ENCODE measurements around the gene SPO11.

SPO11 gene

DNA sequence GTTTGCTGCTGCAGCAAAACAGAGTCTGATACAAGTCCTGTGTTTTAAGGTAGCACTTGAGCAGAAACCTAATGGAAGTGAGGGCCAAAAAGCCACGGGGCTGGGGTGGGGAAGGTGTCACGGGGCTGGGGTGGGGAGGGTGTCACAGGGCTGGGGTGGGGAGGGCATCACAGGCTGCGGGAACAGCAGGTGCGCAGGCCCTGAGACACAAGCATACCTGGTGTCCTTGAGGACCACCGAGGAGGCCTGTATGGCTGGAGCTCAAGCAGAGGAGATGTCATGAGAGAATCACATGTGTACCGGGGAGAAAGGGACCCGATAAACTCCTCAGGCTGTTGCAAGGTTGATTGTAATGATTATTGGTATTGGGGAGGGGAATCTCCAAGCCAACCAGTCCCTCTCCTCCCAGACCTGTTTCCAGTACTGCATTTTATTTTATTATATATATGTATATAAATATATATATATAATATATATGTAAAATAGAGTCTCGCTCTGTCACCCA, 13.6 kb upstream of the SPO11 start:
- no peak for DNase-seq (ENCODE audit: low read depth)
- TF ChIP-seq CTCF (IDR thresholded peaks at IDR 0.05; ENCODE audit: control insufficient read depth, extremely low read depth, insufficient read depth), result no peak

DNA sequence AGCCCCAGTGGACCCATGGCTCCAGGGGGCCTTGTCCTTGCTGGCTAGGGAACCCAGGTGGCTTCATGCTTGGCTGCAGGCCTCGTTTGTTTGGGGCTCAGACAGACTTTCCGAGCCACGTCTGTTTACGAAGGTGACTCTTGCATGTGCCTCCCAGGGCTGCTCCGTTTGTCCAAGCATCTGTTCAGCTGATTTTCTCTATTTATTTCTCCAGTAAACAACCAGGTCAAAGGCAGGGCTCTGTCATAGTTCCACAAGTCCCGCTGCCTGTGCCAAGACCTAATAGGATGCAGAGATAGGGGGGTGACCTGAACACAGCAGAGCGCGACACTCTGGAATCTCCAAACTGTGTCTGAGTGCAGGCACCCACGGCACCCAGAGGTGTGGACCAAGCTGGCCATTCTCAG, 12.8 kb upstream of the SPO11 start:
- TF ChIP-seq CTCF (IDR thresholded peaks at IDR 0.05; ENCODE audit: control insufficient read depth, extremely low read depth, insufficient read depth), result no peak
- H3K4me3 ChIP-seq (ENCODE audit: low read depth, low read length), result no peak overlapping the region
- no peak for DNase-seq (ENCODE audit: low read depth)

More for the DNA sequence above, 13.6 kb upstream of the SPO11 start:
- no peak overlapping the region for H3K4me3 ChIP-seq (ENCODE audit: low read depth, low read length)

DNA sequence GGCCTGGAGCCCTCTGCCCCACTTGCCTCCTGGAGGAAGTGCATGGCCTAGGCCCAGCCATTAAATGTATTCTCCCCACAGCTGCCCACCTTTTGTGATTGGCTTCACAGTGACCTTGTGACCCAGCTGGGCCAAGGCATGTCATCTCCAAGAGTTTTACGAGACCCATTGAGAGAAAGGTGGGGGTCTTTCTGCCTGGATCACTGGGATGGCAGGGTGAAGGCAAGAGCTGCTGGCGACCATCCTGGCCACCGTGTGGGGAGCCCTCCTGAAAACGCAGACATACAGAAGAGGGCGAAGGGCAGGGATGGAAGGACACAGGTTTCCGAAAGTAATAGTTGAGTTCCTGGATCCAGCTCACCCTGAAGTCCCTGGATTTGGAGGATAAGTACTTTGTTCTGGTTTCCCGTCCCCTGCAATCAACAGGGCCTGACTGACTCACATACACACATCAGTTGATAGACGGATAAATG, 12.3 kb upstream of the SPO11 start:
- no peak for TF ChIP-seq CTCF (IDR thresholded peaks at IDR 0.05; ENCODE audit: control insufficient read depth, extremely low read depth, insufficient read depth)
- no peak overlapping the region for H3K4me3 ChIP-seq (ENCODE audit: low read depth, low read length)
- no peak for DNase-seq (ENCODE audit: low read depth)

DNA sequence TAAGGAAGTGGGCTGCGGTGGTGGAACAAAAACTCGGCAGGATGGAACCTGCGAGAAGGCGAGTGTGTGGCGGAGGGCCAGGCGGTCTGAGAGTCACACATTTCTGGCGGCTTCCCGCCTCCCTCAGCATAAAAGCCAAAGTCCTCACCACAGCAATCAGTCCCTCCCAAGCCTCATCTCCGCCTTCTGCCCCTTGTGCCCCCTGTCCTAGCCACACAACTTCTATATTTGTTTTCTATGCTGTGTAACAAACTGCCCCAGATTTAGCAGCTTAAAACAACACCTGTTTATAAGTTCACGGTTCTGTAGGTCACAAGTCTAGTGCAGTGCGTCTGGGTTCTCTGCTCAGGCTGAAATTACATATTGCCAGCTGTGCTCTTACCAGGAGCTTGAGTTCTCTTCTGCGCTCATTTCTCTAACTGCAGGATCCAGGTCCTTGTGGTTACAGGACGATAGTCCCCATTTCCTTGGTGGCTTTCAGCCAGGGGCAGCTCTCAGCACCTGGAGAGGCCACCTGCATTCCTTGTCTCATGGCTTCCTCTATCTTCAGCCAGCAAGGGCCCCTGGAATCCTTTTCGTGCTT, 11.7 kb upstream of the SPO11 start:
- no peak for DNase-seq (ENCODE audit: low read depth)
- TF ChIP-seq CTCF (IDR thresholded peaks at IDR 0.05; ENCODE audit: control insufficient read depth, extremely low read depth, insufficient read depth), result no peak
- H3K4me3 ChIP-seq (ENCODE audit: low read depth, low read length), result no peak overlapping the region

DNA sequence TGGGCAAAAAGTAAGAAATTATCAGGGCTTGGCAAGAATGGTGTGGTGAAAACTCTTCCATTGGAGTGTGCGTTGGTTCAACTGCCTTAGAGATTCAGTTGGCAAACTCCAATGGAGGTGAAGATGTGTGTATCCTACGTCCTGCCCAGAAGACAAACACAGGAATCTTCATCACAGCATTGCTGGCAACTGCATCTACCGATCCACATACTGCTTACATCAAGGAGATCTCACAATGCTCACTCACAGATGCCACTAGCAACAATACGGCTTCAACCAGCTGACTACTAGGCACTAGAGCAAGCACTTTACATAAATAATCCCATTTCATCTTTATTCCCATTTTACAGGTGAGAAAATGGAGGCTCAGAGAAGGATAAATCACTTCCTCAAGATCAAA, 10.0 kb upstream of the SPO11 start:
- no peak for DNase-seq (ENCODE audit: low read depth)
- TF ChIP-seq CTCF (IDR thresholded peaks at IDR 0.05; ENCODE audit: control insufficient read depth, extremely low read depth, insufficient read depth), result no peak
- H3K4me3 ChIP-seq (ENCODE audit: low read depth, low read length), result no peak overlapping the region

DNA sequence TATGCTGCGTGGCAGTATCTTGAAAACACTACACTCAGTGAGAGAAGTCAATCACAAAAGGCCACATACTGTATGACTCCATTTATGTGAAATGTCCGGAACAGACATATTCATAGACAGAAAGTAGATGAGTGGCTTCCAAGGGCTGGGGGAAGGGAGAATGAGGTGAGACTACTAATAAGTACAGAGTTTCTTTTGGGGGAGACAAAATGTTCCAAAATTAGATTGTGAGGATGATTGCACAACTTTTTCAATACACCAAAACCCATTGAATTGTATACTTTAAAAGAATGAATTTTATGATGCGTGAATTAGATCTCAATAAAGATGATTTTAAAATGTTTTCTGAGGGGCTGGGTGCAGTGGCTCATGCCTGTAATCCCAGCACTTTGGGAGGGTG, 9.2 kb upstream of the SPO11 start:
- no peak for TF ChIP-seq CTCF (IDR thresholded peaks at IDR 0.05; ENCODE audit: control insufficient read depth, extremely low read depth, insufficient read depth)
- H3K4me3 ChIP-seq (ENCODE audit: low read depth, low read length), result no peak overlapping the region
- DNase-seq (ENCODE audit: low read depth), result no peak

DNA sequence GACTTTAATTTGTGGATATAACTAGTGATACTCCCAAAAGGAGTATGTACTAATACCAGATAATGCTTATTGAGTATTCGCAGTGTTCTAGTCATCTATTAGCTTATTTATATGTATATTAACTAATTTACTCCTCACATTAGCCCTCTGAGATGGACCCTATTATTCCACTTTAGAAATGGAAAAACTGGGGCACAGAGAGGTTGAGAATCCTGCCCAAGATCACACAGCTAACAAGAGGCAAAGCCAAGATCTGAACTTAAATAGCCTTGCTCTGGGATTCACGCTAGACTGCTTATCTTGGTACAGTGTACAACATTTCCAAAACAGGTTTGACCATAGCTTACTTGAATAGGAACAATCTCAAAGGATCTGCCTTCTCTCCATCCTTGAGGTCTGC, 8.5 kb upstream of the SPO11 start:
- no peak for TF ChIP-seq CTCF (IDR thresholded peaks at IDR 0.05; ENCODE audit: control insufficient read depth, extremely low read depth, insufficient read depth)
- no peak overlapping the region for H3K4me3 ChIP-seq (ENCODE audit: low read depth, low read length)
- DNase-seq (ENCODE audit: low read depth), result no peak
